Measurements from ENCODE around the gene CCR7. TPM values are rescaled to one million over a fixed set of nuclear protein-coding genes. Genes with fewer than 3 reads are reported as not detected.

Gene CCR7
- total and polyA plus RNA-seq, 2 donors (not counting 1 experiment from before 2014, with no cell fraction given), result 116 to 481 TPM

DNA sequence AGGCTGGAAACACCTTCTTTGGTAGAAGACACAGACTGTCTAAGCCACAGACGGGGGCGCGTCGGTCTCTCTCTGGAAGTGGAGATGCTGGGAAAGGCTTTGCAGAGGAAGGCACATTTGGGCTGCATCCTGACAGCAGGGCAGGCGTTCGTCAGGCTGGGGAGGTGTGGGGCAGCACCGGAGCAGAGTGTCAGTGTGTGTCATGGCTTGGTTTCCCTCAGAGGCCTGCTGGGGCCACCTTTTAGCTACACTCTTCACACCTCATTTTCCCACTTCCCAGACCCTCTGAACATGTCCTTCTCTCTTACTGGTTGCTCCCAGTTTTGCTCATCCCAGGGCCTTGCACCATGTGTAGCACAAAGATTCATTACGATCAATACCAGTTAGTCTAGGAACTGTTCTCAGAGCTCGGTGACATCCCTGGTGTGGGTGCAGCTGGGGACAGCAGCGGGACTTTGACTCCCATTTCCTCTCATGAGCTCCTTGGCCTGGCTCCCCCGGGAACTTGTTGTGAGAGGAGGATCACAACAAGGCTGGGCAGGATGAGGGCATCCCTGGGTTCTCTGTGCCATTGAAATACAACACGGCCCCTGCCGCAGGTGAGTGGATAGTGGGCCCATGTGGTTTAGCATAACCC lies 49.3 kb upstream of the CCR7 start:
- peak overlapping the region; percentile 12 for H3K9ac ChIP-seq (ENCODE audit: low read length)
- intact Hi-C loops (cut with micrococcal nuclease), result loop anchor here (1.0 to 5.0 kb wide), 9 partner anchors 18 to 252 kb away; partner anchors contain the start of genes CCR7, GJD3 and TOP2A
- CTCF ChIA-PET, result interaction anchor here (0.7 to 11.9 kb wide), 50 partner anchors 8 to 1051 kb away, joined by 3 to 634 read pairs (median 6); partner anchors contain the start of genes CCR7, IGFBP4, KRTAP16-1 and RARA
- H4K20me1 ChIP-seq (ENCODE audit: control insufficient read depth, insufficient read depth, low read length, poor library complexity, severe bottlenecking), result no peaks in the 10 kb centered on the region
- POLR2A ChIA-PET, result interaction anchor here (0.7 to 6.1 kb wide), 17 partner anchors 9 to 1964 kb away, joined by 3 to 132 read pairs (median 6); partner anchors contain the start of gene CCR7
- Mint-ChIP-seq H3K4me3 (peak overlapping the region; percentile 73), H3K27ac (peak overlapping the region; percentile 94), H3K4me1 (peaks cover 67% of the 10 kb centered on the region), H3K9me3 (ENCODE audit: insufficient read depth) (no peaks in the 10 kb centered on the region), H3K27me3 (no peaks in the 10 kb centered on the region)
- peak overlapping the region; percentile 90 to 96 for H3K27ac ChIP-seq (ENCODE audit: low read length in 2 of 2)
- H3K36me3 ChIP-seq (replicated peaks in 1 of 2; ENCODE audit: control extremely low read depth in 1 of 2, control insufficient read depth in 1 of 2, extremely low read depth in 1 of 2, insufficient read depth in 2 of 2, low read length in 1 of 2), result no peaks in the 10 kb centered on the region
- peaks cover 53 to 59% of the 10 kb centered on the region in 2 donors for H3K4me1 ChIP-seq (ENCODE audit: control insufficient read depth in 2 of 2, insufficient read depth in 2 of 2, low read length in 2 of 2)
- whole genome bisulfite sequencing (ENCODE audit: insufficient coverage), result 58% methylated on average over 12 of the region's 13 CpGs
- TF ChIP-seq EZH2 (IDR thresholded peaks at IDR 0.05; ENCODE audit: borderline replicate concordance, insufficient read depth, low read depth, low read length, poor library complexity, severe bottlenecking), result no peak
- TF ChIP-seq, protein P1, sequence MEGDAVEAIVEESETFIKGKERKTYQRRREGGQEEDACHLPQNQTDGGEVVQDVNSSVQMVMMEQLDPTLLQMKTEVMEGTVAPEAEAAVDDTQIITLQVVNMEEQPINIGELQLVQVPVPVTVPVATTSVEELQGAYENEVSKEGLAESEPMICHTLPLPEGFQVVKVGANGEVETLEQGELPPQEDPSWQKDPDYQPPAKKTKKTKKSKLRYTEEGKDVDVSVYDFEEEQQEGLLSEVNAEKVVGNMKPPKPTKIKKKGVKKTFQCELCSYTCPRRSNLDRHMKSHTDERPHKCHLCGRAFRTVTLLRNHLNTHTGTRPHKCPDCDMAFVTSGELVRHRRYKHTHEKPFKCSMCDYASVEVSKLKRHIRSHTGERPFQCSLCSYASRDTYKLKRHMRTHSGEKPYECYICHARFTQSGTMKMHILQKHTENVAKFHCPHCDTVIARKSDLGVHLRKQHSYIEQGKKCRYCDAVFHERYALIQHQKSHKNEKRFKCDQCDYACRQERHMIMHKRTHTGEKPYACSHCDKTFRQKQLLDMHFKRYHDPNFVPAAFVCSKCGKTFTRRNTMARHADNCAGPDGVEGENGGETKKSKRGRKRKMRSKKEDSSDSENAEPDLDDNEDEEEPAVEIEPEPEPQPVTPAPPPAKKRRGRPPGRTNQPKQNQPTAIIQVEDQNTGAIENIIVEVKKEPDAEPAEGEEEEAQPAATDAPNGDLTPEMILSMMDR (IDR thresholded peaks at IDR 0.05), result no peak
- H3K9me3 ChIP-seq (ENCODE audit: control extremely low read depth in 1 of 3, control insufficient read depth in 2 of 3, insufficient read depth in 1 of 3, low read length in 2 of 3), result no peaks in the 10 kb centered on the region
- H3K27me3 ChIP-seq (replicated peaks in 1 of 4; ENCODE audit: control extremely low read depth in 1 of 4, control insufficient read depth in 3 of 4, insufficient read depth in 4 of 4, low read length in 3 of 4), result no peaks in the 10 kb centered on the region
- H2AFZ ChIP-seq (ENCODE audit: insufficient read depth, low read depth, low read length, poor library complexity, severe bottlenecking), result no peak overlapping the region
- H3K4me2 ChIP-seq (replicated peaks; ENCODE audit: low read depth, low read length, poor library complexity, severe bottlenecking), result peak overlapping the region; percentile 59
- peak overlapping the region in 4 of 5 experiments; percentile 12 to 31 (median 26) for H3K4me3 ChIP-seq (ENCODE audit: control extremely low read depth in 1 of 5, extremely low read depth in 1 of 5, insufficient read depth in 1 of 5, low read depth in 2 of 5, low read length in 4 of 5)
- ATAC-seq (ENCODE audit: low read depth) (no peak), DNase-seq (no peak)
- peaks cover 6% of the 10 kb centered on the region for H3K79me2 ChIP-seq (ENCODE audit: control insufficient read depth, insufficient read depth, low read length)
